Iris pigment epithelial cell (primary cell): ENCODE data around the gene XYLT2.
A peak's percentile ranks its signal among the peaks of the same experiment; 100 is the strongest.

Source experiments
- DNase-seq: peaks from one replicate; pipeline ENCODE4 v3.0.0-alpha.2; 2011; ENCODE audit warnings: low read depth

The XYLT2 gene

GRCh38 chr17:50319306-50320004, 26.5 kb upstream of the XYLT2 start:
- no peak for DNase-seq

- peak; percentile 54 for DNase-seq
Measured at GRCh38 chr17:50322271-50322670, 23.7 kb upstream of the XYLT2 start.

- no peak for DNase-seq
Measured at GRCh38 chr17:50323060-50323459, 22.9 kb upstream of the XYLT2 start.

GRCh38 chr17:50325906-50326305, 20.0 kb upstream of the XYLT2 start:
- no peak for DNase-seq

GRCh38 chr17:50326831-50327364, 19.0 kb upstream of the XYLT2 start:
- no peak for DNase-seq

GRCh38 chr17:50328363-50329325, 17.3 kb upstream of the XYLT2 start:
- no peak for DNase-seq

GRCh38 chr17:50329716-50330115, 16.2 kb upstream of the XYLT2 start:
- DNase-seq, result no peak

- no peak for DNase-seq
Measured at GRCh38 chr17:50330151-50330775, 15.7 kb upstream of the XYLT2 start.

GRCh38 chr17:50331085-50331791, 14.7 kb upstream of the XYLT2 start:
- DNase-seq, result peak; percentile 91

GRCh38 chr17:50332196-50332595, 13.7 kb upstream of the XYLT2 start:
- no peak for DNase-seq

- DNase-seq, result peak; percentile 35
Measured at GRCh38 chr17:50333291-50334057, 12.5 kb upstream of the XYLT2 start.

- DNase-seq, result no peak
Measured at GRCh38 chr17:50337956-50338355, 8.0 kb upstream of the XYLT2 start.

- DNase-seq, result no peak
Measured at GRCh38 chr17:50338645-50339044, 7.3 kb upstream of the XYLT2 start.

GRCh38 chr17:50339381-50339780, 6.5 kb upstream of the XYLT2 start:
- DNase-seq, result no peak

GRCh38 chr17:50344731-50345365, 1.1 kb upstream of the XYLT2 start:
- no peak for DNase-seq

GRCh38 chr17:50346313-50347116, 589 bp downstream of the XYLT2 start:
- DNase-seq, result no peak

- no peak for DNase-seq
Measured at GRCh38 chr17:50347117-50347893, 1.4 kb downstream of the XYLT2 start.

- no peak for DNase-seq
Measured at GRCh38 chr17:50347894-50348291, 2.0 kb downstream of the XYLT2 start.
